Activated CD4-positive, alpha-beta T cell treated with anti-CD3 and anti-CD28 coated beads for 24 hours (primary cell): ENCODE results near the gene DUS2.

Experiments
- DNase-seq, 2 donors: peaks; one replicate each; pipeline ENCODE4 v3.0.0-alpha.2; 2020; ENCODE audit warnings: low read depth in 2 of 2

The DUS2 gene

GRCh38 chr16:68046106-68046505 is 23.0 kb downstream of the DUS2 start:
- no peak for DNase-seq

GRCh38 chr16:68047987-68048386 is 24.9 kb downstream of the DUS2 start:
- no peak for DNase-seq

- DNase-seq: no peak
Observed at GRCh38 chr16:68049449-68049848, 26.4 kb downstream of the DUS2 start.

GRCh38 chr16:68055395-68055794 is 32.3 kb downstream of the DUS2 start:
- DNase-seq: no peak

- no peak for DNase-seq
Observed at GRCh38 chr16:68059804-68060203, 36.7 kb downstream of the DUS2 start.

- no peak for DNase-seq
Observed at GRCh38 chr16:68061396-68061795, 38.3 kb downstream of the DUS2 start.

GRCh38 chr16:68062910-68063393 is 39.9 kb downstream of the DUS2 start:
- no peak for DNase-seq

GRCh38 chr16:68064791-68065365 is 41.8 kb downstream of the DUS2 start:
- peak; percentile 54 to 63 for DNase-seq

- DNase-seq: no peak
Observed at GRCh38 chr16:68065716-68066305, 42.7 kb downstream of the DUS2 start.

- no peak for DNase-seq
Observed at GRCh38 chr16:68066763-68067162, 43.7 kb downstream of the DUS2 start.

GRCh38 chr16:68068926-68069325 is 45.8 kb downstream of the DUS2 start:
- no peak for DNase-seq

GRCh38 chr16:68069511-68070248 is 46.6 kb downstream of the DUS2 start:
- no peak for DNase-seq

- DNase-seq: no peak
Observed at GRCh38 chr16:68070249-68070730, 47.2 kb downstream of the DUS2 start.

- DNase-seq: no peak
Observed at GRCh38 chr16:68070806-68071517, 47.9 kb downstream of the DUS2 start.

GRCh38 chr16:68071518-68071901 is 48.4 kb downstream of the DUS2 start:
- DNase-seq: no peak

- DNase-seq: no peak
Observed at GRCh38 chr16:68072038-68072695, 49.1 kb downstream of the DUS2 start.

- DNase-seq: no peak
Observed at GRCh38 chr16:68073902-68074760, 51.0 kb downstream of the DUS2 start.

- no peak for DNase-seq
Observed at GRCh38 chr16:68074850-68075555, 51.9 kb downstream of the DUS2 start.

GRCh38 chr16:68075980-68076379 is 52.9 kb downstream of the DUS2 start:
- DNase-seq: no peak

GRCh38 chr16:68076560-68076959 is 53.5 kb downstream of the DUS2 start:
- DNase-seq: no peak
